HL-60 (cell line): ENCODE measurements around the gene ATP2B2.

Source experiments
- DNase-seq, 2 experiments: peaks; one replicate each; pipeline ENCODE4 v3.0.0-alpha.2; 2010 to 2020; ENCODE audit warnings: low read depth in 1 of 2, low spot score in 1 of 2
- H3K27ac ChIP-seq: fragments of 250-450 bp; sonication (Bioruptor Pico); replicated peaks from 2 replicates; pipeline ENCODE4 v1.5.1; 2020; ENCODE audit warnings: mild to moderate bottlenecking, moderate library complexity
- H3K27me3 ChIP-seq: fragments of 250-450 bp; sonication (Bioruptor Pico); 2 replicates; pipeline ENCODE4 v1.5.1; 2021; ENCODE audit warnings: mild to moderate bottlenecking, moderate library complexity; ENCODE audit not compliant: insufficient read depth, poor library complexity, severe bottlenecking
- H3K4me3 ChIP-seq: replicated peaks from 2 replicates; pipeline ENCODE4 v1.5.1; 2011; ENCODE audit warnings: mild to moderate bottlenecking, control low read depth, low read length; ENCODE audit not compliant: insufficient read depth
- GABPA ChIP-seq: IDR thresholded peaks from 2 replicates; pipeline ENCODE4 v1.6.1; 2012; ENCODE audit warnings: low read depth
- POLR2AphosphoS5 ChIP-seq: IDR thresholded peaks from 2 replicates; pipeline ENCODE4 v1.6.1; 2012; ENCODE audit warnings: low read depth
- REST ChIP-seq: IDR thresholded peaks from 2 replicates; pipeline ENCODE4 v1.6.1; 2012; ENCODE audit warnings: low read depth; ENCODE audit not compliant: insufficient replicate concordance
- SPI1 ChIP-seq: IDR thresholded peaks from 2 replicates; pipeline ENCODE4 v1.6.1; 2012; ENCODE audit warnings: low read depth, mild to moderate bottlenecking, borderline replicate concordance
- TF ChIP-seq, protein P1 (sequence below): IDR thresholded peaks from one replicate; pipeline ENCODE4 v1.5.1; 2011; ENCODE audit warnings: low read length, control low read depth, inconsistent platforms; ENCODE audit not compliant: insufficient read depth

ATP2B2 gene

DNA sequence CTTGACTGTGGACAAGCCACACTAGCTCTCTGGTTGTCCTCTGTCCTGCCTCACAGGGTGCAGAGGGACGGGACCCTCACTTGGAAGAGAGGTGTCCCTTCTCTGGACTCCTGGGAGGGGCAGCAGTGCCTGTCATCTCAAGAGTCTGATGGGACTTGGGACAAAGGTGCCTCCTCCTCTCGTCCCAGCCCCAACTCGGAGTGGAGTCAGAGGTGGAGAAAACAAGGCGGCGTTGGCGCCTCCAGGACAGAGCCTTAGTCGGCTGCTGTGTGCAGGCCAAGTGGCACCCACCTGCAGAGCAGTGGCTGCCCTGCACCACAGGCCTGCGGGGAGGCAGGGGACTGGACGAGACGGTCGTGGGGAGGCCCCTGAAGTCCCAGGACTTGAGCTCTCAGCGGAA lies 175.1 kb downstream of the ATP2B2 start:
- no peak overlapping the region for H3K4me3 ChIP-seq
- TF ChIP-seq SPI1 = no peak
- TF ChIP-seq, protein P1, sequence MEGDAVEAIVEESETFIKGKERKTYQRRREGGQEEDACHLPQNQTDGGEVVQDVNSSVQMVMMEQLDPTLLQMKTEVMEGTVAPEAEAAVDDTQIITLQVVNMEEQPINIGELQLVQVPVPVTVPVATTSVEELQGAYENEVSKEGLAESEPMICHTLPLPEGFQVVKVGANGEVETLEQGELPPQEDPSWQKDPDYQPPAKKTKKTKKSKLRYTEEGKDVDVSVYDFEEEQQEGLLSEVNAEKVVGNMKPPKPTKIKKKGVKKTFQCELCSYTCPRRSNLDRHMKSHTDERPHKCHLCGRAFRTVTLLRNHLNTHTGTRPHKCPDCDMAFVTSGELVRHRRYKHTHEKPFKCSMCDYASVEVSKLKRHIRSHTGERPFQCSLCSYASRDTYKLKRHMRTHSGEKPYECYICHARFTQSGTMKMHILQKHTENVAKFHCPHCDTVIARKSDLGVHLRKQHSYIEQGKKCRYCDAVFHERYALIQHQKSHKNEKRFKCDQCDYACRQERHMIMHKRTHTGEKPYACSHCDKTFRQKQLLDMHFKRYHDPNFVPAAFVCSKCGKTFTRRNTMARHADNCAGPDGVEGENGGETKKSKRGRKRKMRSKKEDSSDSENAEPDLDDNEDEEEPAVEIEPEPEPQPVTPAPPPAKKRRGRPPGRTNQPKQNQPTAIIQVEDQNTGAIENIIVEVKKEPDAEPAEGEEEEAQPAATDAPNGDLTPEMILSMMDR = no peak
- TF ChIP-seq POLR2AphosphoS5 = no peak
- TF ChIP-seq REST = no peak
- no peak for TF ChIP-seq GABPA
- peaks cover 7% of the 10 kb centered on the region for H3K27me3 ChIP-seq
- no peak for DNase-seq
- H3K27ac ChIP-seq = no peak overlapping the region

GRCh38 chr3:10329495-10330015 lies 175.8 kb downstream of the ATP2B2 start:
- H3K27me3 ChIP-seq = peaks cover 7% of the 10 kb centered on the region
- H3K27ac ChIP-seq = no peak overlapping the region
- TF ChIP-seq POLR2AphosphoS5 (no peak), REST (no peak), SPI1 (no peak), GABPA (no peak)
- TF ChIP-seq, protein P1 = no peak
- H3K4me3 ChIP-seq = no peak overlapping the region
- no peak for DNase-seq

DNA sequence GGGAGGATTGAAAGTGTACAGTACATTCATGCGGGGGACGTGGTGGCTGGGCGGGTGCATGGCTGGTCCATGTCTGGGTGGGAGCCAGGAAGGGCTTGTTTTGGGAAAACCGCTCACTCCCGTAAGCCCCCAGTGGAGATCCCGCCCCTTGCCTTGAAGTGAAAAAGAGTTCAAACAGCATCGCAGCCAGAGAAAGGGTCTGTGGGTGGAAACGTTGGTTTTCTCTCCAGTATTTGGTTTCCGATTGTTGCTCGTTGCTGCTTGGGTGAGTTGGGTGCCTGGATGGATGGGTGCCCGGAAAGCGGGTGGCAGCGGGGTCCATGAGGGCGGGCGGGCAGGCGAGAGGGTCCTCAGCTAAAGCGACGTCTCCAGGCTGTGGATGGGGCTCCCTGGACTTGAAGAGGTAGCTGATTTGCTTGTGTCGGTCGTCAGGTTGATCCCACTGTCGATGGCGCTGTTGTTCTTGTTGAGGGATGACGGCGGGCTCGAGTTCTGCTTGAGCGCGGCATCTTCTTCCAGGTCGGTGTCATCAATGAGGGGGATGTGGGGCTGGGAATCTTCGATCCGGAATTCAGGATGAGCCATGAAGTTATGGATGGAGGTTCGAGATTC lies 176.8 kb downstream of the ATP2B2 start:
- no peak for DNase-seq
- peaks cover 7% of the 10 kb centered on the region for H3K27me3 ChIP-seq
- H3K27ac ChIP-seq = no peak overlapping the region
- H3K4me3 ChIP-seq = no peak overlapping the region
- TF ChIP-seq REST (no peak), POLR2AphosphoS5 (no peak), SPI1 (no peak), GABPA (no peak)
- TF ChIP-seq, protein P1 = no peak
